ENCODE measurements around the gene HLA-DOB. TPM values are rescaled to one million over a fixed set of nuclear protein-coding genes. Genes with fewer than 3 reads are reported as not detected.

The HLA-DOB gene
- total and polyA plus RNA-seq, 10 of the 15 experiments (the other 5 are each of a cell fraction or from before 2014, with no cell fraction given): 27.4 to 79.1 (median 37.0) TPM

- H4K20me1 ChIP-seq (ENCODE audit: control insufficient read depth, insufficient read depth): no peaks in the 10 kb centered on the region
- 80% methylated on average over 14 of the region's 14 CpGs for WGBS (ENCODE audit: insufficient coverage, insufficient replicate concordance, low lambda C conversion rate, missing lambda C conversion rate)
- H3K9me3 ChIP-seq (replicated peaks; ENCODE audit: control insufficient read depth, insufficient read depth, low read length): no peaks in the 10 kb centered on the region
- no peak overlapping the region for H2AFZ ChIP-seq (ENCODE audit: control insufficient read depth, low read depth, low read length)
- POLR2A ChIA-PET: interaction anchor here (0.5 to 8.1 kb wide), 4 partner anchors 11 to 87 kb away, joined by 4 to 357 read pairs (median 20); partner anchors contain the start of genes PSMB8 and TAP2
- RAD21 ChIA-PET (ENCODE audit: unreplicated experiment): interaction anchor here (0.7 to 7.7 kb wide), 5 partner anchors 10 to 157 kb away, joined by 3 to 269 read pairs (median 4); partner anchors contain the start of genes PSMB8 and TAP2
- in situ Hi-C loops (cut with MboI): no loop called here
- CTCF ChIA-PET: interaction anchor here (0.8 to 8.0 kb wide), 11 partner anchors 11 to 444 kb away, joined by 3 to 299 read pairs (median 5); partner anchors contain the start of genes HLA-DMA, PSMB8 and TAP2
- no peak overlapping the region for H3K9ac ChIP-seq (ENCODE audit: control insufficient read depth, insufficient read depth, low read length)
- FAIRE-seq: no peak
- BruUV-seq (replicated peaks): no TSS peak
- no peak overlapping the region for H3K4me3 ChIP-seq
- peaks cover 22% of the 10 kb centered on the region for H3K4me1 ChIP-seq (ENCODE audit: control insufficient read depth, insufficient read depth, low read length)
- ATAC-seq: no peak
- no peak for DNase-seq (ENCODE audit: low read depth, low spot score)
- H3K36me3 ChIP-seq (ENCODE audit: control insufficient read depth in 2 of 2, insufficient read depth in 2 of 2, low read length in 1 of 2): peaks cover 4 to 12% of the 10 kb centered on the region in 2 experiments
- H3K79me2 ChIP-seq (ENCODE audit: control insufficient read depth, insufficient read depth, low read length): peaks cover 52% of the 10 kb centered on the region
- intact Hi-C loops (cut with micrococcal nuclease; ENCODE audit: unreplicated experiment): loop anchor here (10.0 kb wide), 1 partner anchor 253 kb away; no protein-coding TSS in a partner anchor
- SMC1A ChIA-PET (ENCODE audit: uncharacterized antibody, unreplicated experiment): interaction anchor here (0.8 to 7.5 kb wide), 7 partner anchors 12 to 127 kb away, joined by 3 to 131 read pairs (median 5); partner anchors contain the start of gene TAP2
- no peak for TF ChIP-seq ZBED1 (IDR thresholded peaks at IDR 0.05; ENCODE audit: borderline replicate concordance)
- TF ChIP-seq PRDM15 (CRISPR knock-in tag; IDR thresholded peaks at IDR 0.05): no peak
- no peak for TF ChIP-seq PML (IDR thresholded peaks at IDR 0.05; ENCODE audit: low read length)
- no peak for TF ChIP-seq POU2F2 (IDR thresholded peaks at IDR 0.05; ENCODE audit: borderline replicate concordance, low read depth, low read length)
- no peak for TF ChIP-seq TAF1 (IDR thresholded peaks at IDR 0.05; ENCODE audit: borderline replicate concordance, low read depth, low read length)
- no peak for TF ChIP-seq GATAD2B (conservative IDR thresholded peaks at IDR 0.05; ENCODE audit: low read depth)
- TF ChIP-seq EGR1 (IDR thresholded peaks at IDR 0.05; ENCODE audit: borderline replicate concordance in 1 of 2, low read depth in 2 of 2, low read length in 2 of 2): no peak
- TF ChIP-seq IRF5 (IDR thresholded peaks at IDR 0.05; ENCODE audit: borderline replicate concordance): no peak
- TF ChIP-seq SIN3A (IDR thresholded peaks at IDR 0.05; ENCODE audit: low read depth, low read length): no peak
- no peak for TF ChIP-seq WRNIP1 (IDR thresholded peaks at IDR 0.05; ENCODE audit: borderline replicate concordance, low read depth, low read length)
- no peak for TF ChIP-seq BRCA1 (IDR thresholded peaks at IDR 0.05; ENCODE audit: low read depth, low read length)
- TF ChIP-seq MXI1 (IDR thresholded peaks at IDR 0.05; ENCODE audit: low read depth, low read length): no peak
- no peak for TF ChIP-seq MYC (IDR thresholded peaks at IDR 0.05; ENCODE audit: insufficient read depth, insufficient read length, insufficient replicate concordance, low read length, severe bottlenecking)
- no peaks in the 10 kb centered on the region for H3K27me3 ChIP-seq (replicated peaks in 1 of 2; ENCODE audit: control insufficient read depth in 2 of 2, insufficient read depth in 2 of 2, low read length in 1 of 2)
- H3K27ac ChIP-seq (ENCODE audit: control insufficient read depth, insufficient read depth): no peak overlapping the region
- 0 out of 2 replicates have a peak overlapping the region, but pooled peaks have one; percentile 92 for H3K4me2 ChIP-seq (ENCODE audit: control insufficient read depth, insufficient read depth)
These were observed 40.5 kb upstream of the HLA-DOB start for GRCh38 chr6:32857156-32857891.

Data from GM12878 (cell line).